HG03095 (cell line): Measurements from ENCODE around the gene EPHA1.
"Not testable (repeated sequence)": the region's sequence is repeated elsewhere in the genome, so short reads cannot be mapped to it uniquely, and the experiment has no call there.

Experiments used
- ATAC-seq: cut with Tn5 transposase; IDR thresholded peaks from one replicate; pipeline ENCODE4 v1.9.1; 2021; ENCODE audit warnings: moderate library complexity; ENCODE audit not compliant: unreplicated experiment

Gene EPHA1

DNA sequence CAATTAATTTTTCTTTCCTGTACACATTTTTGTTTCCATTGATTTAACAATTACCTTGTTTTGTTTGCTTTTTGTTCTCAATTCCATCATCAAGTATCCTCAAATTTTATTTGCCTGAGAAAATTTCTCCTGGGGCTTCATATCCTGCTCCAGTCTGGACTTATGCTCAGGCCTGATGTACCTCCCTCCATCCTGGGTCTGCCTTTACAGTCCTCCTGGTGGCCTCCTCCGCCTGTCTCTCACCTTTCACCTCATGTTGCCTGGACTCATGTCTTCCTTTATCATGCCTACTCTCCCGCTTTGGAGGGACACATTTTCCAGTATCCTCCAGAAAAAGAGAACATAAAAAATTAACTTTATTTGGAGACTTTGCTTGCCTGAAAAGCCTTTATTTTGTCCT, 22.5 kb upstream of the EPHA1 start:
- ATAC-seq, result no peak

- no peak for ATAC-seq
Measured at GRCh38 chr7:143429770-143430698, 21.4 kb upstream of the EPHA1 start.

GRCh38 chr7:143426479-143427142, 18.0 kb upstream of the EPHA1 start:
- no peak for ATAC-seq

GRCh38 chr7:143424476-143424875, 15.8 kb upstream of the EPHA1 start:
- ATAC-seq, result not testable (repeated sequence)

GRCh38 chr7:143422033-143422432, 13.4 kb upstream of the EPHA1 start:
- ATAC-seq, result no peak

DNA sequence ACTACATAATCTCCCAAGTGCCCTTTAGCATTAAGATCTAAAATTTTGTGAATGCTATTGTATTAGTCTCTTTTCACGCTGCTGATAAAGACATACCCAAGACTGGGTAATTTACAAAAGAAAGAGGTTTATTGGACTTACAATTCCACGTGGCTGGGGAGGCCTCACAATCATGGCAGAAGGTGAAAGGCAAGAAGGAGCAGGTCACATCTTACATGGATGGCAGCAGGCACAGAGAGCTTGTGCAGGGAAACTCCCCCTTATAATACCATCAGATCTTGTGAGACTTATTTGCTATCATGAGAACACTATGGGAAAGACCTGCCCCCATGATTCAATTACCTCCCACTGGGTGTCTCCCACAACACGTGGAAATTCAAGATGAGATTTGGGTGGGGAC, 12.0 kb upstream of the EPHA1 start:
- not testable (repeated sequence) for ATAC-seq

GRCh38 chr7:143419880-143420279, 11.2 kb upstream of the EPHA1 start:
- no peak for ATAC-seq

- ATAC-seq, result no peak
Measured at GRCh38 chr7:143418681-143419458, 10.2 kb upstream of the EPHA1 start.

- ATAC-seq, result no peak
Measured at GRCh38 chr7:143417734-143418383, 9.2 kb upstream of the EPHA1 start.

- ATAC-seq, result no peak
Measured at GRCh38 chr7:143416565-143417149, 8.0 kb upstream of the EPHA1 start.

DNA sequence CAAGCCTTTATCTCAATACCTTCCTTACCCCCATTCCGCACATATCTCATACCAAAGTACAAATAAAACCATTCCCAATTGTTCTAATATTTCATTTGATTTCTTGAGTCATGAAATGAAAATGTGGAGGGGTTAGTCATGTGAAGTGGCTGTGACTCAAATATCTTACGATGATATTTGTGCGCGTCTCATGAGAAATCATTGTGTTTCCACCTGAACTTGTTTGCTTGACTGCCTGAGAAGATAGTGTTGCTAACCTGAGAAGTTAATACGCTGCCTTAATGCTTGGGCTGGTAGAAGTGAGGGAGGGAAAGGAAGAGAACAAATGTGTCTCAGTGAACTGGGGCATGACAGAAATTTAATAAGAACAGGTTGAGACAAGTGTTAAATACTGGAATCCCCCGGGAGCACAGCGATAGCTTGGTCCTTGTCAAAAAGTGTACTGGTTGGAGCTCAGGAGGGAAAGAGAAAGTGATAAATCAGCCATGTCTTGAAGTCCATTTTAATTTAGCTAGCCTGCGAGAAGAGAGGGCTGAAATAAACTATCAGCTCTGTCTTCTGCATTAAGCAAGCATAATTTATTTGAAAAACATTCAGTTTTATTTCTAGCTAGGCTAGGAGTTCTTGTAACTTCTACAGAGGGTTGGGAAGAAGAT, 7.2 kb upstream of the EPHA1 start:
- ATAC-seq, result no peak

- ATAC-seq, result not testable (repeated sequence)
Measured at GRCh38 chr7:143415209-143415608, 6.6 kb upstream of the EPHA1 start.

- no peak for ATAC-seq
Measured at GRCh38 chr7:143413123-143413522, 4.5 kb upstream of the EPHA1 start.

DNA sequence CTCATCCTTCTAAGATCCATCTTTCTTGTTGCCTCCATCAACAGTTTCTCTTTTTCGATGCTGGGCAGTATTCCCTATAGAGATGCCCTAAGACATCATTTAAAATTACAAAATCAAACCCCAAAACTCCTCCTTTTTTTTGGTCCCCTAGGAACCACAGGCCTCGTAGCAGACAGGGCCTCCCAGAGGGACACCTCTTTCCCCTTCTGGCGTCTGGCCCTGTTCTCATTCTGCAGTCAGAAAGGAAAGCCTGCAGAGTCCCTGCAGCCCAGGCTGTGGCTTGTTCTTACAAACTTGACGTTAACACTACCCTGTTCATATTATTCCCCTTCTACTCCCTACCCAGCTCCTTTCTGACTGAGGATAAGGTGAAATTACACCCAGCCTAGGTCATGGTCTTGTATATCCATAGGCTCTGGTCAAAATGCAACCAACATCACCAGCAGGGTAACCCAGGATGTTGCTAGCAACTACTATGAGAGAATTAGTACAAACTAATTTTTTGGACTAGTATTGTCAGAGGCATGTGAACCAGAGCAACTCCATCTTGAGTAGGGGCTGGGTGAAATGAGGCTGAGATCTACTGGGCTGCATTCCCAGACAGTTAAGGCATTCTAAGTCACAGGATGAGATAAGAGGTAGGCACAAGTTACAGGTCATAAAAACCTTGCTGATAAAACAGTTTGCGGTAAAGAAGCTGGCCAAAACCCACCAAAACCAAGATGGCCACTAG, 3.5 kb upstream of the EPHA1 start:
- ATAC-seq, result no peak

DNA sequence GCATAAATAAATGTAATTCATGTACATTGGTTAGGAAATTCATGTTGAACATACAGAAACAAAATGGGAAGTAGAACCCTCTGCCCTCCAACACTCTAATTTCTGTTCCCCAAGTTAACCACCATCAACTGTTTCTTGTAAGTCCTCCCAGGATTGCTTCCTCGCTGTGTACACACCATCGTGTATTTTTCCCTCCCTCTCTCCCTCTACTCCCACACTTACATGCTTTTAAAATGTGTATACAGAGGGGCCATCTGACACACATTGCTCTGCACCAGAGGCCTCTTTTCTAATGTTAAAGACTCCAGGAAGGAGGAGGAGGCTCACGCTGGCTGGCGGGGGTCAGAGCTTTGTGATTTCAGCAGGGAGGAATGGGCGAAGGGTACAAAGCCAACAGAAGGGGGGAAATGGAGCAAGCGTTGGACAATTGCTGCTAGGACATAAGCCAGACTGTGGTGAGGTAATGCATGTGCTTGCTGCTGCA, 1.9 kb upstream of the EPHA1 start:
- ATAC-seq, result no peak

DNA sequence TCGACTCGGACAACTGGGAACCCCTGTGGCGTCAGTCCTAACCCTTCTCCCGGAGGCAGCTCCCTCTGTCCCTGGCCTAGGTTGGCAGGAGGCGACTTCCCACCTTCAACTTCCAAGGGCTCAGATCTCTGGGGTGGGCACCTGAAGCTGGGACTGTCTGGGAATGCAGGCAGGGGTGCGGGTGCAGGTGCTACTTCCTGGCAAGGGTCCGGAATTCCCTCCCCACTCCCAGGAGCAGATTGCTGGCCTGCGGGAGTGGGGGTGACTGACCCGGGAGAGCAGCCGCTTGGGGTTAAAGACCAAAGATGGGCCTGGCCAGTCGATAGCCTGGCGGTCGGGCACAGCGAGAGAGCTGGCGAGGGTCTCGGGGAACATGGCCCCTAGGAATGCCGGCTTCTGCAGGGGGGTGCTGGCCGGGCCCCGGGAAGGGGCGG, 387 bp downstream of the EPHA1 start:
- no peak for ATAC-seq

DNA sequence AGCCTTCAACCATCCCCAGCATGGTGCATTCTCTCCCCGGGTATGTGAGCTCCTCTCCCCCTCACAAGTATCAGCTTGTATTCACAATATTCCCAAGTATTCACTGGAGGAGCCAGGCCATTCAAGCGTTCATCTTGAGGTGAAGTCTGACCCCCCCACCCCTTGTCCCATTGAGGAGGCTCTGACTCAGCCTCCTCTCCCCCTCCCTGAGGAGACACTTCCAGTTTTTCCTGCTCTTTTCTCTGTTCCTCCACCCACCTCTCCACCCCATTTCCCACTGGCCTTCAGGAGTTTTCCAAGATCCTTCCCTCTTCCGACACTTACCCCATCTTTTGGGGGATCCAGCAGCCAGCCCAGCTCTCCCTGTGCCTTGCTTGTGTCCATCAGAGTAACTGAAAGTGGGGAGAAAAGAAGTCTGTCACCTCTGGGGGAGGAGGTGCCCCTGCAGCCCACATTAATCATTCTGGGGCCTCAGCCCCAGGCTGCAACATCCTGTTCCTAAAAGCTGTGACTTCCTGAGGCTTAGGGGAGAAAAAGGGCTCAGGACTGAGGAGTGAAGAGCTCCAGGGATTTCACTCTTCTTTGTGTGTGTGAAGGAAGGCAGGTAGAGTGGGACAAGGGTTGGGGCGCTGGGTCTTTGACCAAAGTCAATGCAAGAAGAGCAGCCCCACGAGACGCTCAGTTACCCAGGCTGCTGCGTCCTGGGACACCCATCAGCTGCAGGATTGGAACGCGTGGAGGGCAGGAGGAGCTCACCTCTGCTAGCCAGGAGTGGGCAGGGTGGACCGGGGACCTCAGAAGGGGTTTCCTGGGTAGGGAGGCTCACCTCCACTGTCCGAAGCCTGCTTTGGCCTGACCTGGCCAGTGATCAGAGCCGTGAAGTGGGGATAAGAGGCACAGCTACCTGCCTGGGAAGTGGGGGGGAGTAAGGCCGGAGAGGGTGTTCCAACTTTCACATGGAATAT, 1.1 kb downstream of the EPHA1 start:
- ATAC-seq, result no peak

DNA sequence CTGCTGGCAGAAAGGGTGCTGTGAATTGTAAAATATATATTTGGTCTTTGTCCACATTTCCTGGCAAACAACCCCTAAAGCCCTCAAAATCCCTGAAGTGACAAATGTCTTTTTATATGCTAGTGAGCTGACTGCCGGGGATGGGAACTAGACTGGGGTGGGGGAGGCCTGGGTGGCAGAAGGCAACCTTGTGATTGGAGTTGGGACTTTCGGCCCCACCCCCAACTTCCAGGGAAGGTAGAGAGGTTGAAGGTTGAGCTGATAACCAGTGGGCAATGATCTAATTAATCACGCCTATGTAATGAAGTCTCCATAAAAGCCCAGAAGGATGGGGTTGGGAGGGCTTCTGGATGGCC, 2.7 kb downstream of the EPHA1 start:
- no peak for ATAC-seq
